B cell (primary cell): ENCODE data around the gene FOXA3. TPM values are rescaled to one million over a fixed set of nuclear protein-coding genes. Genes with fewer than 3 reads are reported as not detected.
"Not testable (repeated sequence)": the region's sequence is repeated elsewhere in the genome, so short reads cannot be mapped to it uniquely, and the experiment has no call there.

Experiments
- ATAC-seq: fragments of 200-7000 bp; cut with Tn5 transposase; one replicate; pipeline ENCODE4 v1.10.0; 2021; ENCODE audit warnings: low read depth, mild to moderate bottlenecking, moderate number of reproducible peaks, moderate library complexity
- CTCF ChIA-PET: fragments of 350-600 bp; sonication (Branson Sonifier 250); formaldehyde crosslinking; loops from one replicate; lab custom pipeline; 2021; ENCODE audit warnings: antibody characterized with exemption, inconsistent platforms; lab: Charles Lee
- POLR2A ChIA-PET: fragments of 350-600 bp; sonication (Branson Sonifier 250); formaldehyde crosslinking; loops from one replicate; lab custom pipeline; 2021; ENCODE audit warnings: antibody characterized with exemption; lab: Charles Lee
- DNase-seq: peaks from one replicate; pipeline ENCODE4 v3.0.0; 2013
- H2AFZ ChIP-seq: 2 replicates; pipeline ENCODE4 v1.6.1; 2012; ENCODE audit warnings: mild to moderate bottlenecking, low read depth, low read length; ENCODE audit not compliant: insufficient read depth, poor library complexity, severe bottlenecking
- H3K27ac ChIP-seq, 2 donors: 1 replicate in 1 of 2; 2 replicates in 1 of 2; pipeline ENCODE4 v1.5.1; 2012 to 2013; ENCODE audit warnings: low read length in 2 of 2, mild to moderate bottlenecking in 2 of 2, moderate library complexity in 1 of 2
- H3K27me3 ChIP-seq, 4 experiments: fragments of 200-600 bp in 1 of 4; sonication (generic) in 1 of 4; replicated peaks in 1 of 4; 1 replicate in 2 of 4; 2 replicates in 2 of 4; pipeline versions ENCODE4 v1.6.1 to v1.7.0; 2013 to 2016; ENCODE audit warnings: low read length in 3 of 4, mild to moderate bottlenecking in 2 of 4, mixed read lengths in 1 of 4, moderate library complexity in 1 of 4; ENCODE audit not compliant: insufficient read depth in 4 of 4, control insufficient read depth in 3 of 4; ENCODE audit errors: control extremely low read depth in 1 of 4
- H3K36me3 ChIP-seq, 2 experiments: replicated peaks in 1 of 2; 1 replicate in 1 of 2; 2 replicates in 1 of 2; pipeline versions ENCODE4 v1.6.1 to v1.7.1; 2013; ENCODE audit warnings: low read length in 1 of 2; ENCODE audit not compliant: insufficient read depth in 2 of 2, control insufficient read depth in 1 of 2; ENCODE audit errors: control extremely low read depth in 1 of 2, extremely low read depth in 1 of 2
- H3K4me1 ChIP-seq, 2 donors: fragments of 200-600 bp in 1 of 2; sonication (generic) in 1 of 2; 1 replicate in 1 of 2; 2 replicates in 1 of 2; pipeline versions ENCODE4 v1.5.1 to v1.6.1; 2013 to 2017; ENCODE audit warnings: low read length in 2 of 2; ENCODE audit not compliant: control insufficient read depth in 2 of 2, insufficient read depth in 2 of 2
- H3K4me2 ChIP-seq: replicated peaks from 2 replicates; pipeline ENCODE3; 2012; ENCODE audit warnings: mild to moderate bottlenecking, low read depth, low read length; ENCODE audit not compliant: poor library complexity, severe bottlenecking
- H3K4me3 ChIP-seq, 5 experiments: fragments of 200-600 bp in 1 of 5; sonication (generic) in 1 of 5; 1 replicate in 3 of 5; 2 replicates in 2 of 5; pipeline versions ENCODE4 v1.5.1 to v1.7.0; 2011 to 2016; ENCODE audit warnings: low read length in 4 of 5, mild to moderate bottlenecking in 4 of 5, low read depth in 2 of 5, control low read depth in 1 of 5, moderate library complexity in 1 of 5; ENCODE audit not compliant: insufficient read depth in 1 of 5; ENCODE audit errors: control extremely low read depth in 1 of 5, extremely low read depth in 1 of 5
- H3K79me2 ChIP-seq: fragments of 200-600 bp; sonication (generic); one replicate; pipeline ENCODE4 v1.6.0; 2016; ENCODE audit warnings: low read length; ENCODE audit not compliant: control insufficient read depth, insufficient read depth
- H3K9ac ChIP-seq: fragments of 200-600 bp; sonication (generic); 2 replicates; pipeline ENCODE4 v1.6.1; 2017; ENCODE audit warnings: mild to moderate bottlenecking, low read length, moderate library complexity
- H3K9me3 ChIP-seq, 3 donors: one replicate each; pipeline versions ENCODE4 v1.6.1 to v1.7.1; 2013; ENCODE audit warnings: low read length in 2 of 3; ENCODE audit not compliant: control insufficient read depth in 2 of 3, insufficient read depth in 1 of 3; ENCODE audit errors: control extremely low read depth in 1 of 3
- H4K20me1 ChIP-seq: 2 replicates; pipeline ENCODE4 v1.6.0; 2012; ENCODE audit warnings: mild to moderate bottlenecking, low read length; ENCODE audit not compliant: insufficient read depth, control insufficient read depth, poor library complexity, severe bottlenecking
- H3K27ac Mint-ChIP-seq: one replicate; pipeline ENCODE4 v1.8.0; 2021; ENCODE audit warnings: mixed read lengths
- H3K27me3 Mint-ChIP-seq: one replicate; pipeline ENCODE4 v1.8.0; 2021; ENCODE audit warnings: mixed read lengths
- H3K4me1 Mint-ChIP-seq: one replicate; pipeline ENCODE4 v1.8.0; 2021; ENCODE audit warnings: mixed read lengths
- H3K4me3 Mint-ChIP-seq: one replicate; pipeline ENCODE4 v1.8.0; 2021; ENCODE audit warnings: mixed read lengths
- H3K9me3 Mint-ChIP-seq: one replicate; pipeline ENCODE4 v1.8.0; 2022; ENCODE audit warnings: mixed read lengths; ENCODE audit not compliant: insufficient read depth
- CTCF ChIP-seq: fragments of 200-600 bp; IDR thresholded peaks from one replicate; pipeline ENCODE4 v1.8.0; 2022; ENCODE audit warnings: antibody characterized with exemption, mild to moderate bottlenecking
- EZH2 ChIP-seq: IDR thresholded peaks from 2 replicates; pipeline ENCODE4 v1.6.1; 2012; ENCODE audit warnings: borderline replicate concordance, low read depth, mild to moderate bottlenecking, moderate library complexity, low read length; ENCODE audit not compliant: insufficient read depth, poor library complexity, severe bottlenecking
- WGBS: methylation state at CpG from one replicate; pipeline ENCODE4 v1.1.5; 2013; ENCODE audit warnings: missing lambda C conversion rate; ENCODE audit not compliant: insufficient coverage; 5-methylcytosine and 5-hydroxymethylcytosine counted together
- intact Hi-C: fragments of 100-400 bp; cut with micrococcal nuclease; formaldehyde crosslinking; loops from one replicate; pipeline ENCODE4 v1.10.0; 2022
- polyA plus RNA-seq: library from polyadenylated mRNA; depleted of rRNA; stranded (reverse); fragments of >200 nt; gene quantifications from 2 replicates; pipeline ENCODE4 v1.2.3, GENCODE V29; 2012
- total RNA-seq, 2 donors: library from RNA; stranded (reverse); fragments of 120-200 nt in 1 of 2; gene quantifications; 1 replicate in 1 of 2; 2 replicates in 1 of 2; pipeline versions ENCODE4 v1.2.3 to v1.2.4, GENCODE V29; 2013 to 2022

FOXA3 gene
- total and polyA plus RNA-seq, 2 donors (not counting 1 experiment from before 2014, with no cell fraction given), result not detected

GRCh38 chr19:45866400-45867176, 2.5 kb downstream of the FOXA3 start:
- H3K4me1 Mint-ChIP-seq, result peaks cover 24% of the 10 kb centered on the region
- TF ChIP-seq EZH2, result no peak
- no peak for TF ChIP-seq CTCF
- ChIA-PET POLR2A (no interaction called here), CTCF (interaction anchor here (0.5 kb wide), 1 partner anchor 9 kb away, joined by 4 read pairs; no protein-coding TSS in a partner anchor)
- H3K9ac ChIP-seq, result no peak overlapping the region
- ATAC-seq, result no peak
- no peak overlapping the region for H3K4me3 Mint-ChIP-seq
- DNase-seq, result no peak
- H3K9me3 Mint-ChIP-seq, result no peaks in the 10 kb centered on the region
- no peaks in the 10 kb centered on the region for H3K36me3 ChIP-seq
- H3K27me3 ChIP-seq, result peaks cover 0 to 14% (median 6%) of the 10 kb centered on the region in 4 experiments
- H3K4me2 ChIP-seq, result no peak overlapping the region
- no peak overlapping the region for H2AFZ ChIP-seq
- H3K4me3 ChIP-seq, result no peak overlapping the region
- no peak overlapping the region for H3K27ac Mint-ChIP-seq
- peaks cover 0 to 4% (median 0%) of the 10 kb centered on the region in 3 donors for H3K9me3 ChIP-seq
- H4K20me1 ChIP-seq, result no peaks in the 10 kb centered on the region
- H3K27ac ChIP-seq, result no peak overlapping the region
- peaks cover 10% of the 10 kb centered on the region for H3K27me3 Mint-ChIP-seq
- peaks cover 21 to 23% of the 10 kb centered on the region in 2 donors for H3K4me1 ChIP-seq
- intact Hi-C loops, result no loop called here
- peaks cover 8% of the 10 kb centered on the region for H3K79me2 ChIP-seq
- 94% methylated on average over 7 of the region's 11 CpGs for WGBS

DNA sequence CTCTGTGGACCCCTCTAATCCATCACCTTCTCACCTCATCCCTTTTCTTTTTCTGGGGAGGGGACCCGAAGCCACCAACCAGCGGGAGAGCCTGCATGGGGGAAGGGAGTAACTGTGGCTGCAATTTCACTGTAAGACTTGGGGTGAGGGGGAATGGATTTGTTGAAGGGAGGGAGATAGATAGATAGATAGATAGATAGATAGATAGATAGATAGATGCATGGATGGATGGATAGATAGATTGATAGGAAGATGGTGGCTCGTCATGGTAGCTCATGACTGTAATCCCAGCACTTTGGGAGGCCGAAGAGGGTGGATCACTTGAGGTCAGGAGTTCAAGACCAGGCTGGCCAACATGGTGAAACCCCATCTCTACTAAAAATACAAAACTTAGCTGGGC, 3.1 kb downstream of the FOXA3 start:
- peaks cover 18% of the 10 kb centered on the region for H3K4me1 Mint-ChIP-seq
- H3K9ac ChIP-seq, H3K27ac ChIP-seq, H3K9me3 ChIP-seq, POLR2A ChIA-PET, H3K4me3 ChIP-seq, H3K4me2 ChIP-seq, H3K27ac Mint-ChIP-seq, DNase-seq, ATAC-seq, intact Hi-C loops, H4K20me1 ChIP-seq, H3K4me3 Mint-ChIP-seq, H3K36me3 ChIP-seq, H3K79me2 ChIP-seq, H2AFZ ChIP-seq, H3K9me3 Mint-ChIP-seq: not testable (repeated sequence)
- H3K27me3 Mint-ChIP-seq, result peaks cover 10% of the 10 kb centered on the region
- CTCF ChIA-PET, result interaction anchor here (0.5 to 0.7 kb wide), 2 partner anchors 9 to 13 kb away, joined by 4 to 5 read pairs; no protein-coding TSS in a partner anchor
- 80% methylated on average over 1 of the region's 4 CpGs for WGBS
- Histone ChIP-seq H3K4me1 (peaks cover 16% of the 10 kb centered on the region in 2 donors), H3K27me3 (peaks cover 0 to 17% (median 6%) of the 10 kb centered on the region in 4 experiments)
